ENCODE measurements around the gene ZEB2.

The ZEB2 gene

DNA sequence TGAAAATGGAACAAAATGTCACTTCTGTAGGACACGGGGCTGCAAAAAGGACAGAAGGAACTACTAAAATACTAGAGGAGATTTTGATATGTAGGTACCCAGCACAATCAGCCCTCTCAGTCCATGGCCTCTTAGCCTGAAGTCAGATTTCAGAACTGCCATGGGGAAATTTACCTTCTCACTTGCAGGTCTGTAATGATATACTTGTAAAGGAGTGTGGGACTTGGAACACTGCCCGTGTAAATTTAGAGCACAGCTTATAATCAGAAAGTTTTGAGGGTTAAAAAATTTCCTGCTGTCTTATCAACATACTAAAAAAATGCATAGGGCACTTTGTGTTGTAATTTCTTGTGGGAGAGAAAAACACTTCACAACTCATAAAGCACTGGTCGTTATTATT is 60.6 kb downstream of the ZEB2 start:
- TF ChIP-seq, protein P1, sequence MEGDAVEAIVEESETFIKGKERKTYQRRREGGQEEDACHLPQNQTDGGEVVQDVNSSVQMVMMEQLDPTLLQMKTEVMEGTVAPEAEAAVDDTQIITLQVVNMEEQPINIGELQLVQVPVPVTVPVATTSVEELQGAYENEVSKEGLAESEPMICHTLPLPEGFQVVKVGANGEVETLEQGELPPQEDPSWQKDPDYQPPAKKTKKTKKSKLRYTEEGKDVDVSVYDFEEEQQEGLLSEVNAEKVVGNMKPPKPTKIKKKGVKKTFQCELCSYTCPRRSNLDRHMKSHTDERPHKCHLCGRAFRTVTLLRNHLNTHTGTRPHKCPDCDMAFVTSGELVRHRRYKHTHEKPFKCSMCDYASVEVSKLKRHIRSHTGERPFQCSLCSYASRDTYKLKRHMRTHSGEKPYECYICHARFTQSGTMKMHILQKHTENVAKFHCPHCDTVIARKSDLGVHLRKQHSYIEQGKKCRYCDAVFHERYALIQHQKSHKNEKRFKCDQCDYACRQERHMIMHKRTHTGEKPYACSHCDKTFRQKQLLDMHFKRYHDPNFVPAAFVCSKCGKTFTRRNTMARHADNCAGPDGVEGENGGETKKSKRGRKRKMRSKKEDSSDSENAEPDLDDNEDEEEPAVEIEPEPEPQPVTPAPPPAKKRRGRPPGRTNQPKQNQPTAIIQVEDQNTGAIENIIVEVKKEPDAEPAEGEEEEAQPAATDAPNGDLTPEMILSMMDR (conservative IDR thresholded peaks at IDR 0.05; ENCODE audit: control insufficient read depth, insufficient read depth, low read depth, low read length) = no peak
- no peak for DNase-seq (ENCODE audit: low read depth)
- no peak overlapping the region for H3K4me3 ChIP-seq (ENCODE audit: control insufficient read depth, low read depth, low read length)

DNA sequence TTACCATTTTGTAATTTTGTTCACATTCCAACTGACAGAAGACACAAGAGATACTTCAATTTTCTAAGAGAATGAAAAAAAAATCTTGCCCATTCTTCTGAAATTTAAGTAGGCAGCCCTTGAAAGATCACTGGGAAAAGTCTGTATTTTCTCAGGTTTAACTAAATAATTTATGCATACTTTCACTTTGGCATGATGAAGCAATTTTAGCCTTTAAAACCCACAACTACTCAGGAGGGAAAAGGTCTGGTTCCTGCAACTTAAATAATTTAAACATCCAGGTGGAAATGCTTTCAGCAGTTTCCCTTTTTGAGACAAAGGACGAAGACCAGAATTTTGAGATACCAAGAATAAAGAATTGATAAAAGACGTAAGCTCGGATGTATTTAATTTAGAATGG is 61.4 kb downstream of the ZEB2 start:
- H3K4me3 ChIP-seq (ENCODE audit: control insufficient read depth, low read depth, low read length) = no peak overlapping the region
- TF ChIP-seq, protein P1 (conservative IDR thresholded peaks at IDR 0.05; ENCODE audit: control insufficient read depth, insufficient read depth, low read depth, low read length) = no peak
- no peak for DNase-seq (ENCODE audit: low read depth)

DNA sequence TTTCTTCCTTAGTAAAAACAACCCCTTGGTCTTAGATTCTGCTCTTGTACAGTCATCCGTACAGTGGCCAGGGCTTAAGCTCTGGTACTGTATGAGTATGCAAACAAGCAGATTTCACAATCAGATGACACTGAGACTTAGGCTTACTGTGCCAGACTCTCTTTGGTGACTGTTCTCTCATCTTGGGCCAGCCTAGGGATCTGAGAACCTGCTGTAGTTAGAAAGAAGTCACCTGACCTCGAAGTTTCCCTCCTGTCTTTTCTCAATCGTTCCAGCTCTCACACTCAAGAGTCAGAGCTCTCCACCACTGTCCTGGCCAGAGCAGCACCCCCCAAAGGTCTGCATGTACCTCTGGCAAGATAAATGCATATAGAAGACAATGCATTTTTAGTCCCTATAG is 63.2 kb downstream of the ZEB2 start:
- DNase-seq (ENCODE audit: low read depth) = peak; percentile 97
- TF ChIP-seq, protein P1 (conservative IDR thresholded peaks at IDR 0.05; ENCODE audit: control insufficient read depth, insufficient read depth, low read depth, low read length) = no peak
- no peak overlapping the region for H3K4me3 ChIP-seq (ENCODE audit: control insufficient read depth, low read depth, low read length)

DNA sequence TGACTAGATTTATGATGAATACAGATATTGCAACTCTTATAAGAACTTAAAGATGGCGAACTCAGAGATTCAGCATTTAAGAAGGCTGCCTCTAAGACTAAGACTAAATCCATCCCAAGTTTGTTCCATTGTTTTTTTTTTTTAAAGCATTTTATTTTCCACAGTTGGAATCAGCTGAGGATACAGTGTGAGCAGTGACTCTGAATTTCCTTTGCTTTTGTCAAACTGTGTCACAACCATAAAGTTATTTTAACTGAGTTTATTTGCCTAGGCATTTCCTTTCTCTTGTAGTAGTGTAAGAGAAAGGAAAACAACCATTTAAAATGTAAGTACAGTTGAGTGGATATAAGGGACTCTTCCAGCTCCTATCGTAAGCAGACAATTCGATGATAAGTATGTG is 63.9 kb downstream of the ZEB2 start:
- TF ChIP-seq, protein P1 (conservative IDR thresholded peaks at IDR 0.05; ENCODE audit: control insufficient read depth, insufficient read depth, low read depth, low read length) = no peak
- H3K4me3 ChIP-seq (ENCODE audit: control insufficient read depth, low read depth, low read length) = no peak overlapping the region
- DNase-seq (ENCODE audit: low read depth) = no peak

DNA sequence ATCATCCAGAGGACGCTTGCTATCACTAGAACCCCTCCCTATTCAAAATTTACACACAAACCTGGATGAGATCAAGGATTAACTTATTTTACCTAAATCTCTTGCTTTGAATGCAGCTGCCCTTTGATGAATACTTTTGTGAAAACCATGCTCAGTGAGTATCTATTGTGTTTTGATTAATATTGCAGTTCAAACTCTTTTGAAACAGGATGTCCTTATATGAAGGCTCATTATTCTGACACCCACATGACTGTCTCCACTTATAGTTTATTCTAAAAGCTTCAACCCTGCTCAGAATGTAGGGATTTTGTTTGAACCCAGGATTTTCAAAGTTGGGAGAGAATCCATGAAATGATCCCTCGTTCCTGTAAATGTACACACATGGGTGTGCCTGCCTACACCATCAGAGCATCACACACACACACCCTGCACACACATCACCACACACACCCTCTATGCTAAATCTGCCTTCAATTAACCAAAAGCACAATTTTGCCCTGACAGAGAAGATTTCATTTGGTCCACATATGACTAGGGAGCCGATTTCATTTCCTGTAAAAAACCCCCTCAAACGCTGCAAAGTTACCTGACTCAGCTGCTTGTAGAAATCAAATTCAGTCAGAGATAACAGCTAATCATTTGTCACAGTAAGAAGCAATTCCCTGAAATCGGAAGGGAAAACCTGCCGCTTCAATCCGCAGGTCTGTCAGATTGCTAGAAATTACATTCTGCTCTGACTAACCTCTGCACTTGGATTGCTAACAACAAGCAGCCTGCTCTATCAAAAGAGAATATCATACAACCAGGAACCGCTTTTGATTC is 65.2 kb downstream of the ZEB2 start:
- TF ChIP-seq, protein P1 (conservative IDR thresholded peaks at IDR 0.05; ENCODE audit: control insufficient read depth, insufficient read depth, low read depth, low read length) = no peak
- H3K4me3 ChIP-seq (ENCODE audit: control insufficient read depth, low read depth, low read length) = no peak overlapping the region
- DNase-seq (ENCODE audit: low read depth) = peak; percentile 34

DNA sequence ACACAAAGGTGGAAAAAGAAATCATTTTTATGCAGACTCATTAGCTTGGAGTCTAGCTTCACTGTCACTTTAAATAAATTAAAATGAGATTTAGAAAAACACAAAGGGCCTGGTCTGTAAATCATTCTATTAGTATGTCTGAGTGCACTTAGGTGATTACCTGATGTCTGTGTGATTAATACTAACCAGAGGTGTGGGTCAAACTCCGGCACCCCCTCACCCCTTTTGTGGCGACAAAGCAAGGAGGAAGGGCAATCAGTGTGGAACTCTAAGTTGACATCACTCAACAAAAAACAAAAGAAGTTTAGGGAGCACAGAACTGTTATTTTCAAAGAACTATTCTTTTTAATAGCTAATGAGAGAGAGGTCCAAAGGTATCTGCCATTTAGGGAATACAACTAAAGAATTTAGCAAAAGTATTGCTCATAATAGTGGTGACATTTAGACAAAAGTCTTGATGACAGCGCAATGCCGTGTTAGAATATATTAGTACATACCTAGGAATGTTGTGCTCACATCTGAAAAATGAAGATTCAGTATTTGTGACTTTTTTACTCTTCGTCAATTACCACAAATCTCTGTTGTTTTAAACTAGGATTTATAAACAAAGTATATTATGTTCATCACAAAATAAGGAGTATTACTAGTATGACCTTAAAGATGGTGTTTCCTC is 66.3 kb downstream of the ZEB2 start:
- DNase-seq (ENCODE audit: low read depth) = peak; percentile 36
- TF ChIP-seq, protein P1 (conservative IDR thresholded peaks at IDR 0.05; ENCODE audit: control insufficient read depth, insufficient read depth, low read depth, low read length) = no peak
- H3K4me3 ChIP-seq (ENCODE audit: control insufficient read depth, low read depth, low read length) = no peak overlapping the region

Data from fibroblast of mammary gland (primary cell).